Heart left ventricle (tissue), 16 donors: ENCODE results near the gene CCL21. TPM values are rescaled to one million over a fixed set of nuclear protein-coding genes. Genes with fewer than 3 reads are reported as not detected.
"Not testable (repeated sequence)": the region's sequence is repeated elsewhere in the genome, so short reads cannot be mapped to it uniquely, and the experiment has no call there.

Source experiments
- ATAC-seq, 4 donors: fragments of 200-7000 bp; cut with Tn5 transposase; one replicate each; pipeline ENCODE4 v1.9.1; 2020 to 2022; ENCODE audit warnings: moderate library complexity in 4 of 4, mild to moderate bottlenecking in 3 of 4, moderate number of reproducible peaks in 1 of 4
- DNase-seq, 5 donors: peaks; one replicate each; pipeline ENCODE4 v3.0.0-alpha.2; 2020
- H3K27ac ChIP-seq, 12 donors: fragments of 200-600 bp; sonication (generic) in 4 of 12; one replicate each; pipeline versions ENCODE4 v1.5.0 to v1.8.0; 2016 to 2022; ENCODE audit warnings: mild to moderate bottlenecking in 2 of 12
- H3K27me3 ChIP-seq, 9 donors: fragments of 200-600 bp; sonication (generic) in 2 of 9; one replicate each; pipeline versions ENCODE4 v1.5.1 to v1.8.0; 2016 to 2022; ENCODE audit warnings: mild to moderate bottlenecking in 3 of 9
- H3K36me3 ChIP-seq, 9 donors: fragments of 200-600 bp; sonication (generic) in 2 of 9; one replicate each; pipeline versions ENCODE4 v1.5.0 to v1.8.0; 2018 to 2022; ENCODE audit warnings: mild to moderate bottlenecking in 2 of 9
- H3K4me1 ChIP-seq, 12 donors: fragments of 200-600 bp; sonication (generic) in 4 of 12; one replicate each; pipeline versions ENCODE4 v1.5.0 to v1.8.0; 2016 to 2022; ENCODE audit warnings: mild to moderate bottlenecking in 3 of 12
- H3K4me3 ChIP-seq, 12 donors: fragments of 200-600 bp; sonication (generic) in 4 of 12; one replicate each; pipeline versions ENCODE4 v1.5.0 to v1.8.0; 2017 to 2022; ENCODE audit warnings: mild to moderate bottlenecking in 9 of 12, moderate library complexity in 4 of 12
- H3K9me3 ChIP-seq, 12 donors: fragments of 200-600 bp; sonication (generic) in 4 of 12; one replicate each; pipeline versions ENCODE4 v1.5.0 to v1.8.0; 2016 to 2022; ENCODE audit warnings: mild to moderate bottlenecking in 1 of 12
- CTCF ChIP-seq, 12 donors: fragments of 200-600 bp; sonication (generic) in 4 of 12; IDR thresholded peaks; one replicate each; pipeline versions ENCODE4 v1.5.0 to v1.8.0; 2018 to 2022; ENCODE audit warnings: antibody characterized with exemption in 12 of 12, mild to moderate bottlenecking in 5 of 12
- POLR2A ChIP-seq, 2 donors: fragments of 450-650 bp; IDR thresholded peaks; one replicate each; pipeline ENCODE4 v1.6.1; 2017; ENCODE audit warnings: antibody characterized with exemption in 2 of 2, mild to moderate bottlenecking in 2 of 2, moderate library complexity in 2 of 2
- WGBS, 4 donors: extraction: QIAGEN DNeasy Blood & Tissue Kit in 2 of 4; methylation state at CpG; one replicate each; pipeline versions ENCODE4 v1.1.5 to v1.1.7; 2013 to 2018; 5-methylcytosine and 5-hydroxymethylcytosine counted together
- intact Hi-C, 10 donors: fragments of 100-400 bp; cut with DNase I; formaldehyde crosslinking; loops; one replicate each; pipeline versions ENCODE4 v1.11.1 to v1.14.2; 2022
- long read RNA-seq, 3 donors: library from polyadenylated mRNA; unstranded; transcript quantifications; one replicate each; pipeline ENCODE4 v2.0.0, GENCODE V29; 2020 to 2021
- polyA plus RNA-seq, 2 donors: library from polyadenylated mRNA; stranded (reverse); fragments of 200-250 nt; gene quantifications; one replicate each; pipeline ENCODE4 v1.2.3, GENCODE V29; 2013
- total RNA-seq, 9 donors: library from RNA; depleted of rRNA in 2 of 9; stranded (reverse); fragments of >200 nt in 2 of 9; fragmentation: NEBNext Ultra II Directional in 3 of 9; extraction: Animal tissue kit (Norgen Biotek cat#: 25700) in 3 of 9; gene quantifications; one replicate each; pipeline versions ENCODE4 v1.1.0 to v1.2.4, GENCODE V29; 2016 to 2023
- donor health status: ischemic (EF 13 %, LVEDD 7.1; RV severe dilation, severe dysfunction).
- donor health status: healthy with polysubstance abuse.
- donor health status: DM: no; HTN: yes; CAD: no.
- donor health status: DM: no; HTN: no; CAD: no.
- donor health status: ischemic (EF 25% LVEDD 6.9; RV normal size, moderate dysfunction).
- donor health status: ischemic (EF 25% LVEDD 5.7; RV mildly dilated, moderate dysfunction).
- donor health status: healthy.
- donor health status: DM: yes; HTN: yes; CAD: no.
- donor health status: ischemic (EF 35%, LVEDD 5.7; RV mildly dilated, moderate dysfunction).
- donor health status: nonischemic (EF 11% LVEDD 7.7; RV severe dilation, severe dysfunction).
- donor health status: DM: yes; HTN: yes; CAD: no.
- donor health status: PGD.
- donor health status: ischemic (EF 29% LVEDD 5.4; RV normal size, mild dysfunction).
- donor health status: nonischemic (EF 23%, LVEDD 6.1; RV moderate dilation, normal function).

CCL21 gene
- total RNA-seq (100 to 1,000 TPM in 1 of 9 donors, 10 to 100 TPM in 5, 1 to 10 TPM in 3; 1.3 to 156 (median 16.6) TPM), polyA plus RNA-seq (10 to 100 TPM; 13.9 to 20.4 TPM)
- long read RNA-seq, donor 1, partial matches to known transcripts = 0 of 1 reads
- long read RNA-seq, donor 1, other reads (novel, unspliced or antisense) = 0 of 1 reads
- long read RNA-seq, donor 2 = 0 reads
- long read RNA-seq, donor 3 = 0 reads

DNA sequence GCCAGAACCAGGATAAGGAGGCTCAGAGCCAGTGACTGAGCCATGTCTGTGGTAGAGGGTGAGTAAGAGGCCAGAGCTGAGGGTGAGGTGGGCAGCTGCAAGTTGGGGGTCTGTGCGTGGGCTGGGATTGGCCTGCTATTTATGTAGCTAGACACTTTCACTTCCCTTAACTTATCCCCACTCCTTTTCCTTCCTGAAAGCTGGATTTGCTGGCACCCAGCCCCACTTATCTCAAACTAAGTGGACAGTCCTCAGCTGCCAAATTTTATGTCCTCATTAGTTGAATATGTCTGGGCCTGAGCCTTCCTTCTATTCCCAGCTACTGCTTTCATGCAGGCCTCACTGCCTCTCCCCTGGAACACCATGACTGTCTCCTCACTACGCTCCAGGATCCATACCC lies at the start of gene CCL21:
CCL21 (minus strand) TSS at position 114 of the 400 bp plus-strand sequence; CDS start at position 44, 70 bp downstream.
- TF ChIP-seq POLR2A (IDR thresholded peaks at IDR 0.05) (no peak), CTCF (IDR thresholded peaks at IDR 0.05) (no peak)
- intact Hi-C loops = no loop called here
- Histone ChIP-seq H3K36me3 (no peaks in the 10 kb centered on the region), H3K9me3 (no peaks in the 10 kb centered on the region), H3K4me1 (peaks cover 0 to 21% (median 12%) of the 10 kb centered on the region in 12 donors), H3K27ac (peak within 1 kb of the TSS in 11 of 12 donors; percentile 34 to 86 (median 71)), H3K4me3 (no peak within 1 kb of the TSS), H3K27me3 (no peaks in the 10 kb centered on the region)
- ATAC-seq = peak; percentile 86 to 95 (median 94)
- 5 to 15% (median 11%) methylated on average over 2 of the region's 2 CpGs for WGBS, 4 donors
- DNase-seq = peak in 4 of 5 donors; percentile 78 to 87 (median 80)

- H3K4me1 ChIP-seq = peaks cover 0 to 5% (median 0%) of the 10 kb centered on the region in 12 donors
- TF ChIP-seq POLR2A (IDR thresholded peaks at IDR 0.05) = no peak
- no peak for TF ChIP-seq CTCF (IDR thresholded peaks at IDR 0.05)
- H3K4me3 ChIP-seq = no peak overlapping the region
- no peaks in the 10 kb centered on the region for H3K36me3 ChIP-seq
- H3K27me3 ChIP-seq = peaks cover 0 to 12% (median 0%) of the 10 kb centered on the region in 9 donors
- peaks cover 0 to 6% (median 0%) of the 10 kb centered on the region in 12 donors for H3K9me3 ChIP-seq
- ATAC-seq (peak in 2 of 4 donors; percentile 55 to 57), DNase-seq (no peak)
- no peak overlapping the region for H3K27ac ChIP-seq
- intact Hi-C loops = loop anchor here in 1 of 10 donors (5.0 kb wide), 2 partner anchors 108 to 338 kb away; partner anchors contain the start of gene PIGO
- 67 to 81% (median 76%) methylated on average over 13 of the region's 13 CpGs for WGBS, 4 donors
These were observed 49.6 kb upstream of the CCL21 start for GRCh38 chr9:34759432-34760134.

DNA sequence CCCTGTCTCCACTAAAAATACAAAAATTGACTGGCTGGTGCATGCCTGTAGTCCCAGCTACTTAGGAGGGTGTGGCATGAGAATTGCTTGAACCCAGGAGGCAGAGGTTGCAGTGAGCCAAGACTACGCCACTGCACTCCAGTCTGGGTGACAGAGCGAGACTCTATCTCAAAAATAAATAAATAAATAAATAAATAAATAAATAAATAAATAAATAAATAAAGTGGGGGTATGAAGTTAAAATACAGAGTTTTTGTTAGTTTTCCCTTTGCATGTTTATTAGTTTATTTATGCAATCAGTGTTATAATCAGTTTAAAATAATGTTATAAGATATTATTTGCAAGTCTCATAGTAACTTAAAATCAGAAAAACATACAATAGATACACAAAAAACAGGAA lies 40.4 kb upstream of the CCL21 start:
- H3K4me1 ChIP-seq, DNase-seq, H3K27ac ChIP-seq, ATAC-seq, intact Hi-C loops, H3K9me3 ChIP-seq, H3K4me3 ChIP-seq, H3K27me3 ChIP-seq, H3K36me3 ChIP-seq: not testable (repeated sequence)
- 46 to 93% (median 57%) methylated on average over 2 of the region's 2 CpGs for WGBS, 4 donors

DNA sequence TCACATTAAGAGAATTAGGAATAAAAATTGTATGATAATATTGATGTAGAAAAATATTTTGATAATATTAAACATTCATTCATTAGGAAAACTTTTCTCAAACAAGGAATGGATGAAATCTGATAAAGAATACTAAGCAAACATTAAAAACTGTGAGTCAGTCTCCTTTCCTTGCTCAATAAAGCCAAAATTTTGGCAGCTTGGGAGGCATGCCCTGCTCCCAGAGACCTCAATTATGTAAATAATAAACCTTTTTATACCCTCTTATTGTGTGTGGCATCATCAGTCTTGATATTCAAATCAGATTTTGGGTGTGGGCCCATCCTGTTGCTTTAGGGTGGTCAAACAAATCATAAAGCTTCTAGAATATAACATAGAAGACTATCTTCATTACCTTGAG lies 36.6 kb upstream of the CCL21 start:
- no peak for DNase-seq

More for the DNA sequence above, 36.6 kb upstream of the CCL21 start:
- peaks cover 0 to 12% (median 0%) of the 10 kb centered on the region in 12 donors for H3K4me1 ChIP-seq
- H3K27ac ChIP-seq = no peak overlapping the region
- H3K9me3 ChIP-seq = peaks cover 0 to 5% (median 0%) of the 10 kb centered on the region in 12 donors
- no peaks in the 10 kb centered on the region for H3K36me3 ChIP-seq
- TF ChIP-seq CTCF (IDR thresholded peaks at IDR 0.05) = no peak
- no peak for TF ChIP-seq POLR2A (IDR thresholded peaks at IDR 0.05)
- ATAC-seq = no peak
- no peaks in the 10 kb centered on the region for H3K27me3 ChIP-seq
- intact Hi-C loops = no loop called here
- H3K4me3 ChIP-seq = no peak overlapping the region
